K562 (cell line): ENCODE results near the gene CCL4L2. TPM values are rescaled to one million over a fixed set of nuclear protein-coding genes. Genes with fewer than 3 reads are reported as not detected.

Experiments used
- FOXJ3 ChIP-seq: sonication (generic); formaldehyde crosslinking; IDR thresholded peaks from 2 replicates; pipeline ENCODE4 v1.4.0; 2020; ENCODE audit warnings: mild to moderate bottlenecking, missing genetic modification reagents
- GTF2A2 ChIP-seq: IDR thresholded peaks from 2 replicates; pipeline ENCODE4 v1.6.1; 2016; ENCODE audit warnings: mild to moderate bottlenecking, missing genetic modification characterization, missing compliant biosample characterization
- HSF4 ChIP-seq: fragments of 250-450 bp; sonication (Bioruptor Pico); IDR thresholded peaks from 2 replicates; pipeline ENCODE4 v2.1.2; 2022; ENCODE audit warnings: mild to moderate bottlenecking, moderate library complexity, borderline replicate concordance
- KDM5B ChIP-seq: fragments of 200-600 bp; sonication (generic); IDR thresholded peaks from 2 replicates; pipeline ENCODE4 v1.6.1; 2012; ENCODE audit warnings: low read depth, mild to moderate bottlenecking, moderate library complexity, low read length, control low read depth, inconsistent platforms; ENCODE audit not compliant: insufficient replicate concordance
- LARP7 ChIP-seq: fragments of 450-650 bp; IDR thresholded peaks from 2 replicates; pipeline ENCODE4 v1.6.1; 2016
- THRA ChIP-seq: fragments of 450-650 bp; IDR thresholded peaks from 2 replicates; pipeline ENCODE4 v1.6.1; 2017; ENCODE audit warnings: mild to moderate bottlenecking, moderate library complexity
- ZNF124 ChIP-seq: sonication (generic); formaldehyde crosslinking; IDR thresholded peaks from 2 replicates; pipeline ENCODE4 v1.8.1; 2022; ENCODE audit warnings: missing genetic modification reagents
- ZNF586 ChIP-seq: fragments of 450-650 bp; formaldehyde crosslinking; conservative IDR thresholded peaks from 2 replicates; pipeline ENCODE4 v1.4.0; 2020; ENCODE audit warnings: mild to moderate bottlenecking, moderate library complexity
- polyA plus RNA-seq, 8 experiments: library from polyadenylated mRNA; depleted of rRNA in 4 of 8; stranded (reverse) in 5 of 8; unstranded in 3 of 8; fragments of >200 nt; fragmentation: Nextera tagmentation in 2 of 8; fragmentation: Illumina TruSeq in 1 of 8; extraction: Ambion mirVana in 2 of 8; extraction: Trizol in 1 of 8; gene quantifications; 2 replicates each; pipeline versions ENCODE4 v1.2.1 to v1.2.3, GENCODE V29; 2011 to 2014; ENCODE audit warnings: inconsistent platforms in 1 of 8, missing spikeins in 1 of 8
- total RNA-seq, 7 experiments: library from RNA; depleted of rRNA in 6 of 7; stranded (reverse); fragments of >200 nt in 6 of 7; fragmentation: Illumina TruSeq in 2 of 7; extraction: Trizol in 2 of 7; gene quantifications; 2 replicates each; pipeline versions ENCODE4 v1.2.1 to v1.2.3, GENCODE V29; 2011 to 2021; ENCODE audit warnings: low replicate concordance in 1 of 7

Gene CCL4L2
- total and polyA plus RNA-seq, 9 of the 15 experiments (the other 6 are each of a cell fraction or from before 2014, with no cell fraction given), result 0.11 to 0.51 (median 0.38) TPM; not detected in 6

GRCh38 chr17:36183001-36183971 lies 27.6 kb upstream of the CCL4L2 start (continued):
- TF ChIP-seq KDM5B (no peak), ZNF124 (CRISPR knock-in tag) (no peak), LARP7 (no peak), THRA (no peak), GTF2A2 (tag) (no peak), ZNF586 (CRISPR knock-in tag) (no peak), HSF4 (CRISPR knock-in tag) (no peak), FOXJ3 (CRISPR knock-in tag) (no peak)
